ENCODE results near the gene RTN1. TPM values are rescaled to one million over a fixed set of nuclear protein-coding genes. Genes with fewer than 3 reads are reported as not detected.

RTN1 gene
- total and polyA plus RNA-seq, 10 of the 15 experiments (the other 5 are each of a cell fraction or from before 2014, with no cell fraction given) = 0.03 to 0.55 (median 0.13) TPM; not detected in 4

- CTCF ChIA-PET = interaction anchor here (0.8 kb wide), 1 partner anchor 24 kb away, joined by 3 read pairs; no protein-coding TSS in a partner anchor
- RAD21 ChIA-PET (ENCODE audit: unreplicated experiment) = no interaction called here
- no peaks in the 10 kb centered on the region for H3K79me2 ChIP-seq (ENCODE audit: control insufficient read depth, insufficient read depth, low read length)
- H2AFZ ChIP-seq (ENCODE audit: control insufficient read depth, low read depth, low read length) = no peak overlapping the region
- in situ Hi-C loops (cut with MboI) = no loop called here
- no peak overlapping the region for H3K9ac ChIP-seq (ENCODE audit: control insufficient read depth, insufficient read depth, low read length)
- no peaks in the 10 kb centered on the region for H3K9me3 ChIP-seq (replicated peaks; ENCODE audit: control insufficient read depth, insufficient read depth, low read length)
- DNase-seq (ENCODE audit: low read depth, low spot score) = no peak
- ATAC-seq = no peak
- no peaks in the 10 kb centered on the region for H3K36me3 ChIP-seq (ENCODE audit: control insufficient read depth in 2 of 2, insufficient read depth in 2 of 2, low read length in 1 of 2)
- intact Hi-C loops (cut with micrococcal nuclease; ENCODE audit: unreplicated experiment) = no loop called here
- no peak overlapping the region for H3K27ac ChIP-seq (ENCODE audit: control insufficient read depth, insufficient read depth)
- H3K27me3 ChIP-seq (replicated peaks in 1 of 2; ENCODE audit: control insufficient read depth in 2 of 2, insufficient read depth in 2 of 2, low read length in 1 of 2) = no peaks in the 10 kb centered on the region
- H3K4me2 ChIP-seq (ENCODE audit: control insufficient read depth, insufficient read depth) = no peak overlapping the region
- WGBS (ENCODE audit: insufficient coverage, insufficient replicate concordance, low lambda C conversion rate, missing lambda C conversion rate) = 0% methylated on average over 2 of the region's 2 CpGs
- H3K4me3 ChIP-seq = no peak overlapping the region
- TF ChIP-seq ZNF687 (IDR thresholded peaks at IDR 0.05) = no peak
- no peak for TF ChIP-seq MXI1 (IDR thresholded peaks at IDR 0.05; ENCODE audit: low read depth, low read length)
- no peak for TF ChIP-seq ASH2L (IDR thresholded peaks at IDR 0.05; ENCODE audit: borderline replicate concordance, low read depth)
- TF ChIP-seq RBBP5 (conservative IDR thresholded peaks at IDR 0.05) = no peak
- TF ChIP-seq TAF1 (IDR thresholded peaks at IDR 0.05; ENCODE audit: borderline replicate concordance, low read depth, low read length) = no peak
- BruUV-seq (replicated peaks) = no TSS peak
- no peak for FAIRE-seq
- H4K20me1 ChIP-seq (ENCODE audit: control insufficient read depth, insufficient read depth) = no peaks in the 10 kb centered on the region
- SMC1A ChIA-PET (ENCODE audit: uncharacterized antibody, unreplicated experiment) = interaction anchor here (0.8 to 1.1 kb wide), 2 partner anchors 29 to 200 kb away, joined by 3 read pairs; no protein-coding TSS in a partner anchor
- no peaks in the 10 kb centered on the region for H3K4me1 ChIP-seq (ENCODE audit: control insufficient read depth, insufficient read depth, low read length)
- POLR2A ChIA-PET = no interaction called here
These were observed 165.3 kb downstream of the RTN1 start for GRCh38 chr14:59705245-59705644.
